Thyroid gland (tissue), 4 donors: ENCODE results near the gene INTU. TPM values are rescaled to one million over a fixed set of nuclear protein-coding genes. Genes with fewer than 3 reads are reported as not detected.
"Not testable (repeated sequence)": the region's sequence is repeated elsewhere in the genome, so short reads cannot be mapped to it uniquely, and the experiment has no call there.

ENCODE experiments used
- DNase-seq, 2 donors: peaks; one replicate each; pipeline ENCODE4 v3.0.0-alpha.2; 2019
- H3K27ac ChIP-seq, 3 donors: fragments of 200-600 bp; sonication (generic); 1 replicate in 2 of 3; 2 replicates in 1 of 3; pipeline ENCODE4 v1.5.1; 2016 to 2019; ENCODE audit warnings: mild to moderate bottlenecking in 1 of 3, moderate library complexity in 1 of 3
- H3K27me3 ChIP-seq: fragments of 200-600 bp; sonication (generic); one replicate; pipeline ENCODE4 v1.5.1; 2019
- H3K36me3 ChIP-seq, 2 donors: fragments of 200-600 bp; sonication (generic); one replicate each; pipeline ENCODE4 v1.5.1; 2016 to 2019
- H3K4me1 ChIP-seq, 2 donors: fragments of 200-600 bp; sonication (generic); one replicate each; pipeline ENCODE4 v1.5.1; 2017 to 2019
- H3K4me3 ChIP-seq, 3 donors: fragments of 200-600 bp; sonication (generic); replicated peaks in 1 of 3; 1 replicate in 2 of 3; 2 replicates in 1 of 3; pipeline ENCODE4 v1.5.1; 2016; ENCODE audit warnings: mild to moderate bottlenecking in 1 of 3
- H3K9me3 ChIP-seq: fragments of 200-600 bp; sonication (generic); one replicate; pipeline ENCODE4 v1.5.1; 2017
- POLR2A ChIP-seq, 2 donors: fragments of 450-650 bp; IDR thresholded peaks; one replicate each; pipeline ENCODE4 v1.6.1; 2017; ENCODE audit warnings: antibody characterized with exemption in 2 of 2, mild to moderate bottlenecking in 2 of 2, moderate library complexity in 1 of 2
- WGBS, 2 donors: methylation state at CpG; one replicate each; pipeline ENCODE4 v1.1.5; 2017; 5-methylcytosine and 5-hydroxymethylcytosine counted together
- intact Hi-C: fragments of 100-400 bp; cut with DNase I; formaldehyde crosslinking; loops from one replicate; pipeline ENCODE4 v1.15.1; 2023
- total RNA-seq, 4 donors: library from RNA; depleted of rRNA; stranded (reverse); fragments of >200 nt; gene quantifications; one replicate each; pipeline ENCODE4 v1.2.3, GENCODE V29; 2016
- TF ChIP-seq, protein P1 (sequence below), 6 experiments: fragments of 200-600 bp in 3 of 6; fragments of 450-650 bp in 3 of 6; sonication (generic) in 3 of 6; IDR thresholded peaks; one replicate each; pipeline ENCODE4 v1.5.1; 2016 to 2019; ENCODE audit warnings: antibody characterized with exemption in 6 of 6, mild to moderate bottlenecking in 2 of 6, inconsistent platforms in 1 of 6, moderate library complexity in 1 of 6

Gene INTU
- total RNA-seq, 4 donors from 2014 or later, result 11.4 to 23.0 (median 12.8) TPM

DNA sequence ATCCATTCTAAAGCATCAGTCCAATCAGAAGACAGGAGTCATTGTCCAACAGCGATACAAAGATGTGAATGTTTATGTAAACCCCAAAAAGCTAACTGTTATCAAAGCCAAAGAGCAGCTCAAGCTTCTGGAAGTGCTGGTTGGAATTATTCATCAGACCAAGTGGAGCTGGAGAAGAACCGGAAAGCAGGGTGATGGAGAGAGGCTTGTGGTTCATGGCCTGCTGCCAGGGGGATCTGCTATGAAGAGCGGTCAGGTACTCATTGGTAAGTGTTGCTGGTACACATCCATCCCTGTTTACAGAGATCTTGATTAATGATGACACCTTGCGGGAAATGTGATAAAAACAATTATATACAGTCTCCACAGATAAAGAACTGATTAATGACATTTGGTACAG, 11.0 kb downstream of the INTU start:
- H3K27ac ChIP-seq, result no peak overlapping the region
- intact Hi-C loops, result no loop called here
- H3K4me1 ChIP-seq, result no peaks in the 10 kb centered on the region
- H3K9me3 ChIP-seq, result no peaks in the 10 kb centered on the region
- H3K4me3 ChIP-seq, result no peak overlapping the region
- H3K36me3 ChIP-seq, result peaks cover 0 to 3% of the 10 kb centered on the region in 2 donors
- no peak for TF ChIP-seq POLR2A (IDR thresholded peaks at IDR 0.05)
- TF ChIP-seq, protein P1, sequence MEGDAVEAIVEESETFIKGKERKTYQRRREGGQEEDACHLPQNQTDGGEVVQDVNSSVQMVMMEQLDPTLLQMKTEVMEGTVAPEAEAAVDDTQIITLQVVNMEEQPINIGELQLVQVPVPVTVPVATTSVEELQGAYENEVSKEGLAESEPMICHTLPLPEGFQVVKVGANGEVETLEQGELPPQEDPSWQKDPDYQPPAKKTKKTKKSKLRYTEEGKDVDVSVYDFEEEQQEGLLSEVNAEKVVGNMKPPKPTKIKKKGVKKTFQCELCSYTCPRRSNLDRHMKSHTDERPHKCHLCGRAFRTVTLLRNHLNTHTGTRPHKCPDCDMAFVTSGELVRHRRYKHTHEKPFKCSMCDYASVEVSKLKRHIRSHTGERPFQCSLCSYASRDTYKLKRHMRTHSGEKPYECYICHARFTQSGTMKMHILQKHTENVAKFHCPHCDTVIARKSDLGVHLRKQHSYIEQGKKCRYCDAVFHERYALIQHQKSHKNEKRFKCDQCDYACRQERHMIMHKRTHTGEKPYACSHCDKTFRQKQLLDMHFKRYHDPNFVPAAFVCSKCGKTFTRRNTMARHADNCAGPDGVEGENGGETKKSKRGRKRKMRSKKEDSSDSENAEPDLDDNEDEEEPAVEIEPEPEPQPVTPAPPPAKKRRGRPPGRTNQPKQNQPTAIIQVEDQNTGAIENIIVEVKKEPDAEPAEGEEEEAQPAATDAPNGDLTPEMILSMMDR (IDR thresholded peaks at IDR 0.05), result no peak
- peak in 1 of 2 donors; percentile 5 for DNase-seq
- H3K27me3 ChIP-seq, result no peaks in the 10 kb centered on the region
- 96 to 98% methylated on average over 4 of the region's 4 CpGs for WGBS, 2 donors

DNA sequence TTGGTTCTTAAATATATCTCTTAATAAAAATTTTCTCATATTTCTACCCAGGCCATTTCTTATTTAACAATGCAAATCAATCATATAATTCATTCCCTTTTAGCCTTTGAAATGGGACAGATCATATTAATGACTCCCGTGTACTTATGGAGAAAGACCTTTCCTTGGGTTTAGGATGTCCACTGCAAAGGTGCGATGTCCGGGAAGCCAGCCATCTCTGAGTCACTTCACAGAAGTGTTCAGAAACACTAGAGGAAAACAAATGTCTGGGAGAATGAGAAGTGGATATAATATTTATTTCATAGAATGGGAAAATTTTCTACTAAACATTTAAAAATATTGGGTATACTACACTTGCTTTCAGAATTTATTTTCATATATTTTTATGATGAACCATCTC, 15.3 kb downstream of the INTU start:
- no peak overlapping the region for H3K4me3 ChIP-seq
- peaks cover 0 to 3% of the 10 kb centered on the region in 2 donors for H3K36me3 ChIP-seq
- H3K4me1 ChIP-seq, result no peaks in the 10 kb centered on the region
- no peaks in the 10 kb centered on the region for H3K27me3 ChIP-seq
- WGBS, 2 donors, result 77 to 82% methylated on average over 3 of the region's 3 CpGs
- TF ChIP-seq, protein P1 (IDR thresholded peaks at IDR 0.05), result no peak
- no peak for TF ChIP-seq POLR2A (IDR thresholded peaks at IDR 0.05)
- peak; percentile 16 to 38 for DNase-seq
- H3K9me3 ChIP-seq, result no peaks in the 10 kb centered on the region
- no peak overlapping the region for H3K27ac ChIP-seq
- intact Hi-C loops, result no loop called here

DNA sequence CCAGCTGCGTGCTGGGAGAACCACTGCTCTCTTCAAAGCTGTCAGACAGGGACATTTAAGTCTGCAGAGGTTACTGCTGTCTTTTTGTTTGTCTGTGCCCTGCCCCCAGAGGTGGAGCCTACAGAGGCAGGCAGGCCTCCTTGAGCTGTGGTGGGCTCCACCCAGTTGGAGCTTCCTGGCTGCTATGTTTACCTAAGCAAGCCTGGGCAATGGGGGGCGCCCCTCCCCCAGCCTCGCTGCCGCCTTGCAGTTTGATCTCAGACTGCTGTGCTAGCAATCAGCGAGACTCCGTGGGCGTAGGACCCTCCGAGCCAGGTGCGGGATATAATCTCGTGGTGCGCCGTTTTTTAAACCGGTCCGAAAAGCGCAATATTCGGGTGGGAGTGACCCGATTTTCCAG, 22.8 kb downstream of the INTU start:
- H3K27ac ChIP-seq, result not testable (repeated sequence)

DNA sequence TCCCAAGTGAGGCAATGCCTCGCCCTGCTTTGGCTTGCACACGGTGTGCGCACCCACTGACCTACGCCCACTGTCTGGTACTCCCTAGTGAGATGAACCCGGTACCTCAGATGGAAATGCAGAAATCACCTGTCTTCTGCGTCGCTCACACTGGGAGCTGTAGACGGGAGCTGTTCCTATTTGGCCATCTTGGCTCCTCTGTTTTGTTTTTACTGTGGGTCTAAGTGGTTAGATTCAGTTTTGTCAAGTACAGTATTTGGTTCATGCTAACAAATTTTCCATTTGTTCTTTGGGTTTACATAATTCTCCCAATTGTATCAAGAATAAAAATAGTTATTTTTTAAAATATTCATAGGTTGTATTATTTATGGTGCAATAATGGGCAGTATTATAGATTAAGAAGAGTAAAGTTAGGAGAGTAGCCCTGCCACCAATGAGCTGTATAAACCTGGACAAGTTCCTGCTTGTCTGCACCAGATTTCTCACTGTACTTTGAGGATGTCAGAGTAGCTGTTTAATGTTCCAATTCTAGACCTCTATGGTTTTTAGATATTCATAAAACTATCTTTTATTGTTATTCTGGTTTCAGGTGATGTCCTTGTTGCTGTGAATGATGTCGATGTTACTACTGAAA, 23.4 kb downstream of the INTU start:
- WGBS, 2 donors, result 93 to 96% methylated on average over 9 of the region's 9 CpGs
- no peak overlapping the region for H3K4me3 ChIP-seq
- intact Hi-C loops, result no loop called here
- H3K9me3 ChIP-seq, result no peaks in the 10 kb centered on the region
- TF ChIP-seq POLR2A (IDR thresholded peaks at IDR 0.05), result no peak
- TF ChIP-seq, protein P1 (IDR thresholded peaks at IDR 0.05), result no peak
- H3K36me3 ChIP-seq, result no peaks in the 10 kb centered on the region
- H3K27ac ChIP-seq, result no peak overlapping the region
- no peaks in the 10 kb centered on the region for H3K4me1 ChIP-seq
- no peak for DNase-seq
- no peaks in the 10 kb centered on the region for H3K27me3 ChIP-seq

More for the DNA sequence above, 22.8 kb downstream of the INTU start:
- 99% methylated on average over 10 of the region's 17 CpGs; no CpG with 5 or more reads in 1 of the 2 donors for WGBS, 2 donors
- H3K4me1 ChIP-seq, H3K9me3 ChIP-seq, H3K36me3 ChIP-seq, DNase-seq, intact Hi-C loops, H3K4me3 ChIP-seq, H3K27me3 ChIP-seq: not testable (repeated sequence)

DNA sequence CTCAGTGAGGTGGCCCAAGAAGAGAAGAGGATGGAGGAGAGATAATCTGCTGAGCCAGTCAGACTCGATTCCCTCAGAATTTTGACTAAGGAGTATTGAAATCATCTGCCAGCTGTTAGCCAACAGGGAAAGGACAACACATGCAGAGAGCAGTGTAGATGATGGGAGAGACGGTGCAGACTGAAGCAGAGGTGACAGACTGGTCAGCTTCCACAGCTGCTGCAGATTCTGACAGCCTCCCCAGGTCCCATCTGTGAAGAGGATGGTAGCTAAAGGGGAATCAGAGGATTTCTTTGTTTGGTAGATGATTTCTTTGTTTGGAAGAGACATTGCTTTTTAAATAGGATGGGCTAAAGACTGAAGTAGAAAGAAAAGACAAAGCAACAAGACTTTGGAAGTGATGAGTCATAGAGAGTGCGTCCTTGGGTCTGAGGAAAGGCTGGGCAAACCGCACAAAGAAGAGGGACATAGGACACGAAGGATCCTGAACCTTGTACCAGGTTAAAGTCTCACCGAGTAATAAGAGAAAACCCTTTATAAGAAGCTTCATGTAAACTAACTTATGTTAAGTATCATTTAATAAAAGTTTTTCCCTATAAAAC, 27.6 kb downstream of the INTU start:
- WGBS, 2 donors, result 95 to 97% methylated on average over 6 of the region's 6 CpGs
- H3K4me1 ChIP-seq, result no peaks in the 10 kb centered on the region
- no peaks in the 10 kb centered on the region for H3K9me3 ChIP-seq
- no peak for TF ChIP-seq POLR2A (IDR thresholded peaks at IDR 0.05)
- no peaks in the 10 kb centered on the region for H3K36me3 ChIP-seq
- H3K4me3 ChIP-seq, result no peak overlapping the region
- DNase-seq, result no peak
- intact Hi-C loops, result no loop called here
- H3K27ac ChIP-seq, result no peak overlapping the region
- no peaks in the 10 kb centered on the region for H3K27me3 ChIP-seq

DNA sequence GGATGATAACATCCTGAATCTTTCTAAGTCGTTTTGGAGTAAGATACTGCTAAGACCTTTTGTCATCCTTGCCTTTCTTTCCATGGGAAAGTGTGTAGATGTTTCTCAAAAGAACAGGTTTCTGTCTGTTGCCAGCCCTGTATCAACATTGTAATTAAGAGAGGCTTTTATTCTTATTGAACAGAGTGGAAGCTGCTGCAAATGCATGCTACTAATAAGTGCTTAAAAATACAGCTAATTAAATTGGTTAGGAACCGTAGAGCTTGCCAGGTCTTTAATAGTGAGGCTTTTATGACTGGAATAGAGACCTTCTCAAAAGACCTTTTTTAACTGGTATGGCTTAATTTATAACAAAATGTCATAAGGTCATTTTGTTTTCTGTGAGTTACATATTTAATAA, 34.4 kb downstream of the INTU start:
- Histone ChIP-seq H3K9me3 (no peaks in the 10 kb centered on the region), H3K4me3 (no peak overlapping the region), H3K4me1 (no peaks in the 10 kb centered on the region), H3K36me3 (no peaks in the 10 kb centered on the region), H3K27me3 (no peaks in the 10 kb centered on the region), H3K27ac (no peak overlapping the region)
- DNase-seq, result no peak
- WGBS, 2 donors, result 77 to 80% methylated on average over 2 of the region's 2 CpGs
- TF ChIP-seq POLR2A (IDR thresholded peaks at IDR 0.05), result no peak
- TF ChIP-seq, protein P1 (IDR thresholded peaks at IDR 0.05), result no peak
- intact Hi-C loops, result no loop called here
